ENCODE data around the gene CDK2AP2. TPM values are rescaled to one million over a fixed set of nuclear protein-coding genes. Genes with fewer than 3 reads are reported as not detected.

The CDK2AP2 gene
- total and polyA plus RNA-seq, 2 of the 8 experiments (the other 6 are each of a cell fraction or from before 2014, with no cell fraction given) = 49.6 to 65.1 TPM

GRCh38 chr11:67504005-67504949 lies 3.7 kb downstream of the CDK2AP2 start (continued):
- TF ChIP-seq CHD7 (IDR thresholded peaks at IDR 0.05; ENCODE audit: insufficient replicate concordance, low read length) = no peak
- TF ChIP-seq TAF1 (IDR thresholded peaks at IDR 0.05; ENCODE audit: low read depth, low read length) = 0 out of 2 replicates have a peak, but pooled peaks have one; percentile 13
- peak; percentile 52 for TF ChIP-seq KDM4A (IDR thresholded peaks at IDR 0.05; ENCODE audit: low read depth, low read length, severe bottlenecking)
- TF ChIP-seq EP300 (IDR thresholded peaks at IDR 0.05; ENCODE audit: borderline replicate concordance in 1 of 2, low read depth in 2 of 2, low read length in 2 of 2) = no peak
- peak; percentile 35 to 70; a peak in 2 of 4 replicates for TF ChIP-seq SIN3A (conservative IDR thresholded peaks at IDR 0.05 in 1 of 2, IDR thresholded peaks at IDR 0.05 in 1 of 2; ENCODE audit: low read depth in 1 of 2, low read length in 2 of 2)
